ENCODE results near the gene ZNF549. TPM values are rescaled to one million over a fixed set of nuclear protein-coding genes. Genes with fewer than 3 reads are reported as not detected.
A peak's percentile ranks its signal among the peaks of the same experiment; 100 is the strongest.

The ZNF549 gene
- total RNA-seq, 1 donor from 2014 or later, result 10.6 TPM

GRCh38 chr19:57583521-57584416 is 56.6 kb downstream of the ZNF549 start, which contains the start of gene ZIK1:
TSS of gene ZIK1 (plus strand) at chr19:57584145. CDS start at chr19:57584357, 212 bp downstream.
- Mint-ChIP-seq H3K36me3 (ENCODE audit: low read depth, unreplicated experiment) (peaks cover 36% of the 10 kb centered on the region), H3K9me3 (ENCODE audit: unreplicated experiment) (peaks cover 12% of the 10 kb centered on the region), H3K4me3 (ENCODE audit: unreplicated experiment) (peak within 1 kb of the TSS; percentile 98), H3K4me1 (ENCODE audit: unreplicated experiment) (peaks cover 10% of the 10 kb centered on the region), H3K27ac (ENCODE audit: unreplicated experiment) (no peak within 1 kb of the TSS), H3K27me3 (ENCODE audit: unreplicated experiment) (peaks cover 11% of the 10 kb centered on the region)
- TF ChIP-seq CTCF (IDR thresholded peaks at IDR 0.05; ENCODE audit: unreplicated experiment), result no peak
- DNase-seq (ENCODE audit: low spot score), result peak; percentile 76

GRCh38 chr19:57587529-57587928 is 60.4 kb downstream of the ZNF549 start:
- H3K9me3 Mint-ChIP-seq (ENCODE audit: unreplicated experiment), result peaks cover 21% of the 10 kb centered on the region
- peaks cover 10% of the 10 kb centered on the region for H3K4me1 Mint-ChIP-seq (ENCODE audit: unreplicated experiment)
- peak overlapping the region; percentile 86 for H3K4me3 Mint-ChIP-seq (ENCODE audit: unreplicated experiment)

GRCh38 chr19:57599377-57599760 is 72.2 kb downstream of the ZNF549 start:
- peak overlapping the region; percentile 61 for H3K27ac Mint-ChIP-seq (ENCODE audit: unreplicated experiment)
- H3K4me1 Mint-ChIP-seq (ENCODE audit: unreplicated experiment), result peaks cover 9% of the 10 kb centered on the region
- peak overlapping the region; percentile 88 for H3K4me3 Mint-ChIP-seq (ENCODE audit: unreplicated experiment)
- H3K27me3 Mint-ChIP-seq (ENCODE audit: unreplicated experiment), result peaks cover 8% of the 10 kb centered on the region
- TF ChIP-seq CTCF (IDR thresholded peaks at IDR 0.05; ENCODE audit: unreplicated experiment), result no peak
- peaks cover 5% of the 10 kb centered on the region for H3K9me3 Mint-ChIP-seq (ENCODE audit: unreplicated experiment)
- peaks cover 30% of the 10 kb centered on the region for H3K36me3 Mint-ChIP-seq (ENCODE audit: low read depth, unreplicated experiment)
- no peak for DNase-seq (ENCODE audit: low spot score)

More at GRCh38 chr19:57587529-57587928, 60.4 kb downstream of the ZNF549 start:
- Mint-ChIP-seq H3K36me3 (ENCODE audit: low read depth, unreplicated experiment) (peaks cover 70% of the 10 kb centered on the region), H3K27me3 (ENCODE audit: unreplicated experiment) (peaks cover 9% of the 10 kb centered on the region), H3K27ac (ENCODE audit: unreplicated experiment) (peak overlapping the region; percentile 5)
- TF ChIP-seq CTCF (IDR thresholded peaks at IDR 0.05; ENCODE audit: unreplicated experiment), result no peak
- DNase-seq (ENCODE audit: low spot score), result no peak

- Mint-ChIP-seq H3K4me1 (ENCODE audit: unreplicated experiment) (peaks cover 9% of the 10 kb centered on the region), H3K27ac (ENCODE audit: unreplicated experiment) (peak within 1 kb of the TSS; percentile 61), H3K27me3 (ENCODE audit: unreplicated experiment) (peaks cover 8% of the 10 kb centered on the region)
These were observed 72.7 kb downstream of the ZNF549 start, which contains the start of gene ZNF530 for GRCh38 chr19:57599761-57600383. TSS of gene ZNF530 (plus strand) at chr19:57599885. CDS start at chr19:57604346, 4,461 bp downstream.

More at GRCh38 chr19:57599761-57600383, 72.7 kb downstream of the ZNF549 start, which contains the start of gene ZNF530:
- peak; percentile 87 for DNase-seq (ENCODE audit: low spot score)
- peaks cover 35% of the 10 kb centered on the region for H3K36me3 Mint-ChIP-seq (ENCODE audit: low read depth, unreplicated experiment)
- peak within 1 kb of the TSS; percentile 88 for H3K4me3 Mint-ChIP-seq (ENCODE audit: unreplicated experiment)
- TF ChIP-seq CTCF (IDR thresholded peaks at IDR 0.05; ENCODE audit: unreplicated experiment), result no peak
- H3K9me3 Mint-ChIP-seq (ENCODE audit: unreplicated experiment), result peaks cover 5% of the 10 kb centered on the region
